MCF 10A (cell line): Measurements from ENCODE around the gene PCLAF. TPM values are rescaled to one million over a fixed set of nuclear protein-coding genes. Genes with fewer than 3 reads are reported as not detected.
A peak's percentile ranks its signal among the peaks of the same experiment; 100 is the strongest.
"Not testable (repeated sequence)": the region's sequence is repeated elsewhere in the genome, so short reads cannot be mapped to it uniquely, and the experiment has no call there.

Source experiments
- BruUV-seq: library from RNA; stranded (reverse); fragments of 400-500 nt; replicated peaks from 2 replicates; lab custom pipeline; 2021; lab: Mats Ljungman, UMichigan
- CTCF ChIA-PET: fragments of 300-600 bp; sonication (Branson Sonifier 250); formaldehyde crosslinking; extraction: SDS; loops from one replicate; lab custom pipeline; 2021; ENCODE audit warnings: antibody characterized with exemption, inconsistent platforms; lab: Yijun Ruan, JAX
- POLR2A ChIA-PET: fragments of 300-600, 350-650 bp; sonication (Branson Sonifier 250); formaldehyde crosslinking; extraction: SDS; loops from one replicate; lab custom pipeline; 2020; ENCODE audit warnings: antibody characterized with exemption, inconsistent platforms; lab: Yijun Ruan, JAX
- DNase-seq: peaks from one replicate; pipeline ENCODE4 v3.0.0-alpha.2; 2018; ENCODE audit not compliant: unreplicated experiment
- H3K27ac Mint-ChIP-seq: one replicate; pipeline ENCODE4 v1.8.0; 2022; ENCODE audit warnings: mild to moderate bottlenecking, low read depth, mixed read lengths; ENCODE audit not compliant: unreplicated experiment
- H3K27me3 Mint-ChIP-seq: one replicate; pipeline ENCODE4 v1.8.0; 2022; ENCODE audit warnings: mixed read lengths; ENCODE audit not compliant: insufficient read depth, unreplicated experiment
- H3K36me3 Mint-ChIP-seq: one replicate; pipeline ENCODE4 v1.8.0; 2022; ENCODE audit warnings: mild to moderate bottlenecking, moderate library complexity, mixed read lengths; ENCODE audit not compliant: insufficient read depth, unreplicated experiment
- H3K4me1 Mint-ChIP-seq: one replicate; pipeline ENCODE4 v1.8.0; 2022; ENCODE audit warnings: mixed read lengths; ENCODE audit not compliant: insufficient read depth, unreplicated experiment
- H3K4me3 Mint-ChIP-seq: one replicate; pipeline ENCODE4 v1.8.0; 2022; ENCODE audit warnings: mild to moderate bottlenecking, moderate library complexity, mixed read lengths; ENCODE audit not compliant: unreplicated experiment
- H3K9me3 Mint-ChIP-seq: one replicate; pipeline ENCODE4 v1.8.0; 2022; ENCODE audit warnings: mixed read lengths; ENCODE audit not compliant: unreplicated experiment
- intact Hi-C: fragments of 100-400 bp; cut with micrococcal nuclease; formaldehyde crosslinking; loops from 2 replicates; pipeline ENCODE4 v1.14.1; 2022
- total RNA-seq: library from RNA; stranded (reverse); gene quantifications from 2 replicates; pipeline ENCODE4 v1.2.3, GENCODE V29; 2022
- TF ChIP-seq, protein P1 (sequence below): fragments of 200-600 bp; IDR thresholded peaks from one replicate; pipeline ENCODE4 v1.8.0; 2022; ENCODE audit warnings: antibody characterized with exemption, mild to moderate bottlenecking; ENCODE audit not compliant: unreplicated experiment

The PCLAF gene
- total RNA-seq, 1 experiment from 2014 or later, result 22.2 TPM

GRCh38 chr15:64348455-64348854 lies 32.8 kb downstream of the PCLAF start:
- POLR2A ChIA-PET, result no interaction called here
- Mint-ChIP-seq H3K4me3 (no peak overlapping the region), H3K9me3 (no peaks in the 10 kb centered on the region), H3K27me3 (no peaks in the 10 kb centered on the region), H3K36me3 (peaks cover 55% of the 10 kb centered on the region), H3K4me1 (peaks cover 11% of the 10 kb centered on the region), H3K27ac (no peak overlapping the region)
- intact Hi-C loops, result no loop called here
- CTCF ChIA-PET, result interaction anchor here (0.9 kb wide), 1 partner anchor 13 kb away, joined by 3 read pairs; no protein-coding TSS in a partner anchor
- TF ChIP-seq, protein P1, sequence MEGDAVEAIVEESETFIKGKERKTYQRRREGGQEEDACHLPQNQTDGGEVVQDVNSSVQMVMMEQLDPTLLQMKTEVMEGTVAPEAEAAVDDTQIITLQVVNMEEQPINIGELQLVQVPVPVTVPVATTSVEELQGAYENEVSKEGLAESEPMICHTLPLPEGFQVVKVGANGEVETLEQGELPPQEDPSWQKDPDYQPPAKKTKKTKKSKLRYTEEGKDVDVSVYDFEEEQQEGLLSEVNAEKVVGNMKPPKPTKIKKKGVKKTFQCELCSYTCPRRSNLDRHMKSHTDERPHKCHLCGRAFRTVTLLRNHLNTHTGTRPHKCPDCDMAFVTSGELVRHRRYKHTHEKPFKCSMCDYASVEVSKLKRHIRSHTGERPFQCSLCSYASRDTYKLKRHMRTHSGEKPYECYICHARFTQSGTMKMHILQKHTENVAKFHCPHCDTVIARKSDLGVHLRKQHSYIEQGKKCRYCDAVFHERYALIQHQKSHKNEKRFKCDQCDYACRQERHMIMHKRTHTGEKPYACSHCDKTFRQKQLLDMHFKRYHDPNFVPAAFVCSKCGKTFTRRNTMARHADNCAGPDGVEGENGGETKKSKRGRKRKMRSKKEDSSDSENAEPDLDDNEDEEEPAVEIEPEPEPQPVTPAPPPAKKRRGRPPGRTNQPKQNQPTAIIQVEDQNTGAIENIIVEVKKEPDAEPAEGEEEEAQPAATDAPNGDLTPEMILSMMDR, result no peak
- no TSS peak for BruUV-seq
- no peak for DNase-seq

- H3K9me3 Mint-ChIP-seq, BruUV-seq, H3K27me3 Mint-ChIP-seq, intact Hi-C loops, DNase-seq, H3K27ac Mint-ChIP-seq, H3K4me3 Mint-ChIP-seq: not testable (repeated sequence)
- POLR2A ChIA-PET, result interaction anchor here (1.6 kb wide), 1 partner anchor 11 kb away, joined by 5 read pairs; no protein-coding TSS in a partner anchor
- CTCF ChIA-PET, result interaction anchor here (0.7 kb wide), 1 partner anchor 9 kb away, joined by 3 read pairs; no protein-coding TSS in a partner anchor
- peaks cover 16% of the 10 kb centered on the region for H3K4me1 Mint-ChIP-seq
- peaks cover 45% of the 10 kb centered on the region for H3K36me3 Mint-ChIP-seq
Observed at GRCh38 chr15:64346242-64346641, 35.0 kb downstream of the PCLAF start.

GRCh38 chr15:64344651-64345294 lies 36.5 kb downstream of the PCLAF start:
- H3K9me3 Mint-ChIP-seq, result no peaks in the 10 kb centered on the region
- no peak overlapping the region for H3K4me3 Mint-ChIP-seq
- no TSS peak for BruUV-seq
- TF ChIP-seq, protein P1, result no peak
- H3K4me1 Mint-ChIP-seq, result peaks cover 16% of the 10 kb centered on the region
- peaks cover 40% of the 10 kb centered on the region for H3K36me3 Mint-ChIP-seq
- DNase-seq, result peak; percentile 9
- H3K27ac Mint-ChIP-seq, result no peak overlapping the region
- CTCF ChIA-PET, result interaction anchor here (1.0 kb wide), 1 partner anchor 13 kb away, joined by 6 read pairs; no protein-coding TSS in a partner anchor
- intact Hi-C loops, result no loop called here
- H3K27me3 Mint-ChIP-seq, result no peaks in the 10 kb centered on the region
- POLR2A ChIA-PET, result interaction anchor here (0.7 to 1.7 kb wide), 9 partner anchors 10 to 182 kb away, joined by 3 to 15 read pairs (median 3); partner anchors contain the start of genes CSNK1G1, PPIB and TRIP4

GRCh38 chr15:64343841-64344240 lies 37.4 kb downstream of the PCLAF start:
- ChIA-PET CTCF (interaction anchor here (0.6 kb wide), 1 partner anchor 236 kb away, joined by 3 read pairs; no protein-coding TSS in a partner anchor), POLR2A (no interaction called here)
- TF ChIP-seq, protein P1, result no peak
- intact Hi-C loops, result no loop called here
- H3K9me3 Mint-ChIP-seq, result no peaks in the 10 kb centered on the region
- no peak overlapping the region for H3K27ac Mint-ChIP-seq
- no peak for DNase-seq
- BruUV-seq, result no TSS peak
- H3K27me3 Mint-ChIP-seq, result no peaks in the 10 kb centered on the region
- H3K36me3 Mint-ChIP-seq, result peaks cover 30% of the 10 kb centered on the region
- peaks cover 16% of the 10 kb centered on the region for H3K4me1 Mint-ChIP-seq
- H3K4me3 Mint-ChIP-seq, result no peak overlapping the region
